ENCODE data around the gene NDUFB2. TPM values are rescaled to one million over a fixed set of nuclear protein-coding genes. Genes with fewer than 3 reads are reported as not detected.

The NDUFB2 gene
- total RNA-seq, 1 donor from 2014 or later, result 205 TPM

- intact Hi-C loops (cut with micrococcal nuclease), result loop anchor here (10.0 kb wide), 1 partner anchor 883 kb away; the partner anchor contains the start of gene AGK
These were observed 24.5 kb upstream of the NDUFB2 start for GRCh38 chr7:140671966-140672365.

GRCh38 chr7:140672382-140673062 lies 24.0 kb upstream of the NDUFB2 start, which contains the start of gene ADCK2:
Gene ADCK2 (plus strand): TSS chr7:140672945. CDS start chr7:140673331, 386 bp downstream.
- intact Hi-C loops (cut with micrococcal nuclease), result loop anchor here (1.0 to 10.0 kb wide), 4 partner anchors 24 to 882 kb away; partner anchors contain the start of genes AGK, MKRN1, MRPS33 and NDUFB2

- intact Hi-C loops (cut with micrococcal nuclease), result loop anchor here (1.0 to 10.0 kb wide), 4 partner anchors 23 to 882 kb away; partner anchors contain the start of genes AGK, MKRN1, MRPS33 and NDUFB2
These were observed 23.3 kb upstream of the NDUFB2 start for GRCh38 chr7:140673063-140673773.

GRCh38 chr7:140673774-140674155 lies 22.7 kb upstream of the NDUFB2 start:
- intact Hi-C loops (cut with micrococcal nuclease), result loop anchor here (1.0 to 10.0 kb wide), 4 partner anchors 23 to 881 kb away; partner anchors contain the start of genes AGK, MKRN1, MRPS33 and NDUFB2

- intact Hi-C loops (cut with micrococcal nuclease), result loop anchor here (10.0 kb wide), 1 partner anchor 880 kb away; the partner anchor contains the start of gene AGK
These were observed 22.1 kb upstream of the NDUFB2 start for GRCh38 chr7:140674356-140674800.

- intact Hi-C loops (cut with micrococcal nuclease), result loop anchor here (10.0 kb wide), 1 partner anchor 880 kb away; the partner anchor contains the start of gene AGK
These were observed 21.4 kb upstream of the NDUFB2 start for GRCh38 chr7:140674899-140675701.

GRCh38 chr7:140675726-140676125 lies 20.8 kb upstream of the NDUFB2 start:
- intact Hi-C loops (cut with micrococcal nuclease), result loop anchor here (10.0 kb wide), 1 partner anchor 879 kb away; the partner anchor contains the start of gene AGK

GRCh38 chr7:140676306-140676705 lies 20.2 kb upstream of the NDUFB2 start:
- intact Hi-C loops (cut with micrococcal nuclease), result loop anchor here (10.0 kb wide), 1 partner anchor 878 kb away; the partner anchor contains the start of gene AGK

- intact Hi-C loops (cut with micrococcal nuclease), result loop anchor here (10.0 kb wide), 1 partner anchor 878 kb away; the partner anchor contains the start of gene AGK
These were observed 19.6 kb upstream of the NDUFB2 start for GRCh38 chr7:140676956-140677355.

GRCh38 chr7:140677496-140677895 lies 19.0 kb upstream of the NDUFB2 start:
- intact Hi-C loops (cut with micrococcal nuclease), result loop anchor here (10.0 kb wide), 1 partner anchor 877 kb away; the partner anchor contains the start of gene AGK

GRCh38 chr7:140678081-140678815 lies 18.3 kb upstream of the NDUFB2 start:
- intact Hi-C loops (cut with micrococcal nuclease), result loop anchor here (10.0 kb wide), 1 partner anchor 877 kb away; the partner anchor contains the start of gene AGK

GRCh38 chr7:140678816-140679130 lies 17.7 kb upstream of the NDUFB2 start:
- intact Hi-C loops (cut with micrococcal nuclease), result loop anchor here (10.0 kb wide), 1 partner anchor 876 kb away; the partner anchor contains the start of gene AGK

- intact Hi-C loops (cut with micrococcal nuclease), result loop anchor here (10.0 kb wide), 1 partner anchor 876 kb away; the partner anchor contains the start of gene AGK
These were observed 17.3 kb upstream of the NDUFB2 start for GRCh38 chr7:140679186-140679585.

GRCh38 chr7:140680886-140681285 lies 15.6 kb upstream of the NDUFB2 start:
- intact Hi-C loops (cut with micrococcal nuclease), result no loop called here

GRCh38 chr7:140681766-140682165 lies 14.7 kb upstream of the NDUFB2 start:
- intact Hi-C loops (cut with micrococcal nuclease), result no loop called here

GRCh38 chr7:140683657-140684056 lies 12.9 kb upstream of the NDUFB2 start:
- intact Hi-C loops (cut with micrococcal nuclease), result no loop called here

GRCh38 chr7:140684066-140684950 lies 12.2 kb upstream of the NDUFB2 start:
- intact Hi-C loops (cut with micrococcal nuclease), result no loop called here

GRCh38 chr7:140685407-140686087 lies 11.0 kb upstream of the NDUFB2 start:
- intact Hi-C loops (cut with micrococcal nuclease), result no loop called here

All from T-helper 2 cell treated with Interferon-gamma antibody and Interleukin-4, amounts not matched to agents 100 ng/mL and 5 ng/mL, for 36 hours (primary cell).